ENCODE data around the gene RAX.

- TF ChIP-seq CTCF (conservative IDR thresholded peaks at IDR 0.05; ENCODE audit: low read depth, low read length) (no peak), EZH2 (IDR thresholded peaks at IDR 0.05; ENCODE audit: borderline replicate concordance, low read depth, low read length, poor library complexity, severe bottlenecking) (no peak)
Observed at GRCh38 chr18:59278793-59279192, 5.5 kb upstream of the RAX start.

Data from A673 (cell line).